ENCODE measurements around the gene LDLRAD2. TPM values are rescaled to one million over a fixed set of nuclear protein-coding genes. Genes with fewer than 3 reads are reported as not detected.
A peak's percentile ranks its signal among the peaks of the same experiment; 100 is the strongest.

LDLRAD2 gene
- total RNA-seq, 1 experiment from 2014 or later, result 1.0 TPM

GRCh38 chr1:21861602-21862429 lies 49.8 kb downstream of the LDLRAD2 start:
- Mint-ChIP-seq H3K27ac (peak overlapping the region in 2 of 3 experiments; percentile 24 to 85; a peak in 1 of 7 replicates), H3K9me3 (no peaks in the 10 kb centered on the region), H3K27me3 (ENCODE audit: low read depth) (no peaks in the 10 kb centered on the region), H3K4me1 (peaks cover 13 to 14% of the 10 kb centered on the region in 2 experiments), H3K4me3 (no peak overlapping the region), H3K36me3 (ENCODE audit: insufficient read depth in 1 of 3, low read depth in 3 of 3) (peaks cover 31 to 62% (median 61%) of the 10 kb centered on the region in 3 experiments; a peak in 6 of 7 replicates)
- Histone ChIP-seq H3K18ac (ENCODE audit: insufficient read length, low read depth, low read length) (no peak overlapping the region), H3K27me3 (ENCODE audit: insufficient read depth, low read length) (no peaks in the 10 kb centered on the region), H2AK5ac (ENCODE audit: insufficient read length, low read length) (no peak overlapping the region), H3K23ac (ENCODE audit: insufficient read length, low read depth, low read length) (no peak overlapping the region), H4K8ac (replicated peaks; ENCODE audit: insufficient read length, low read depth, low read length) (no peak overlapping the region), H2BK120ac (ENCODE audit: low read depth, low read length, poor library complexity, severe bottlenecking) (no peak overlapping the region), H4K20me1 (ENCODE audit: control insufficient read depth, insufficient read depth, insufficient read length) (peaks cover 2% of the 10 kb centered on the region), H2BK15ac (ENCODE audit: low read depth, low read length) (no peak overlapping the region), H3K27ac (ENCODE audit: insufficient read length, low read depth, low read length) (no peak overlapping the region), H4K91ac (ENCODE audit: insufficient read length, low read depth, low read length) (no peak overlapping the region), H3K56ac (ENCODE audit: insufficient read length, low read depth, low read length) (no peak overlapping the region), H3K79me1 (ENCODE audit: insufficient read depth, low read depth, low read length, poor library complexity, severe bottlenecking) (no peaks in the 10 kb centered on the region), H4K5ac (ENCODE audit: insufficient read length, low read depth, low read length) (no peak overlapping the region), H2BK5ac (ENCODE audit: insufficient read length, low read length) (no peak overlapping the region), H3K23me2 (ENCODE audit: insufficient read length, low read depth, low read length, poor library complexity, severe bottlenecking) (no peaks in the 10 kb centered on the region), H3K14ac (ENCODE audit: insufficient read depth, low read length) (no peak overlapping the region), H3K4me2 (ENCODE audit: insufficient read depth, insufficient read length, low read length) (no peak overlapping the region), H3K79me2 (ENCODE audit: insufficient read depth, low read length) (no peaks in the 10 kb centered on the region), H3K4me1 (ENCODE audit: insufficient read depth, low read length) (peaks cover 7% of the 10 kb centered on the region; the same call in 1 of the 2 replicates), H3K9me3 (ENCODE audit: control insufficient read depth, low read depth, low read length) (no peaks in the 10 kb centered on the region), H2AFZ (ENCODE audit: low read length) (no peak overlapping the region), H2BK20ac (ENCODE audit: low read depth, low read length, poor library complexity, severe bottlenecking) (no peak overlapping the region), H2BK12ac (ENCODE audit: insufficient read length, low read depth, low read length) (no peak overlapping the region), H3T11ph (ENCODE audit: low read length) (no peak overlapping the region), H3K9ac (ENCODE audit: extremely low read depth, insufficient read length, low read length) (no peak overlapping the region), H3K4ac (ENCODE audit: low read depth, low read length) (no peak overlapping the region)
- no peak for TF ChIP-seq CTCF (conservative IDR thresholded peaks at IDR 0.05)
- DNase-seq, result no peak
- no CpG with 5 or more reads among the region's 19 CpGs for WGBS (ENCODE audit: extremely low coverage, insufficient read length, low lambda C conversion rate)
